ENCODE data around the gene PRKN.

The PRKN gene

DNA sequence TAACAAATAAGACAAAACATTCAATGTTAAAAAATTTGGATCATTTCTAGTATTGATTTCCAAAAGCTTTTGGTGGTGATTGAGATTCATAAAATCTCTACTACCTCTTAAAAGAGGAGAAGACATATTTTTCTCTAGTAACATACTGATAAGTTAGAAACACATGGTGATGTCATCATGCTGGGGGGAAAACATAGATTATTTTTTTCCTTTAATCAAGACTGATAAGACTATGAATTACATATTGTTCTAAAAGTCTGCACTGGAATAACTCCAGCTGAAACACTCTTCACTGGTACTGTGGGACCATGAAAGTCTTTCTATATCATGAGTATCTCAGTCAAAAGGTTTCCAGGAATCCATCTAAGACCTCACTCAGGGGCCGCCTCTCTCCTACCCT, 515.8 kb downstream of the PRKN start:
- H3K4me3 Mint-ChIP-seq = no peak overlapping the region
- peaks cover 6% of the 10 kb centered on the region for H3K9me3 Mint-ChIP-seq
- no peak for DNase-seq
- no peaks in the 10 kb centered on the region for H3K4me1 Mint-ChIP-seq
- no peaks in the 10 kb centered on the region for H3K36me3 Mint-ChIP-seq (ENCODE audit: low read depth)
- H3K27ac Mint-ChIP-seq = no peak overlapping the region
- peaks cover 9% of the 10 kb centered on the region for H3K27me3 Mint-ChIP-seq (ENCODE audit: low read depth, poor library complexity)
- TF ChIP-seq, protein P1, sequence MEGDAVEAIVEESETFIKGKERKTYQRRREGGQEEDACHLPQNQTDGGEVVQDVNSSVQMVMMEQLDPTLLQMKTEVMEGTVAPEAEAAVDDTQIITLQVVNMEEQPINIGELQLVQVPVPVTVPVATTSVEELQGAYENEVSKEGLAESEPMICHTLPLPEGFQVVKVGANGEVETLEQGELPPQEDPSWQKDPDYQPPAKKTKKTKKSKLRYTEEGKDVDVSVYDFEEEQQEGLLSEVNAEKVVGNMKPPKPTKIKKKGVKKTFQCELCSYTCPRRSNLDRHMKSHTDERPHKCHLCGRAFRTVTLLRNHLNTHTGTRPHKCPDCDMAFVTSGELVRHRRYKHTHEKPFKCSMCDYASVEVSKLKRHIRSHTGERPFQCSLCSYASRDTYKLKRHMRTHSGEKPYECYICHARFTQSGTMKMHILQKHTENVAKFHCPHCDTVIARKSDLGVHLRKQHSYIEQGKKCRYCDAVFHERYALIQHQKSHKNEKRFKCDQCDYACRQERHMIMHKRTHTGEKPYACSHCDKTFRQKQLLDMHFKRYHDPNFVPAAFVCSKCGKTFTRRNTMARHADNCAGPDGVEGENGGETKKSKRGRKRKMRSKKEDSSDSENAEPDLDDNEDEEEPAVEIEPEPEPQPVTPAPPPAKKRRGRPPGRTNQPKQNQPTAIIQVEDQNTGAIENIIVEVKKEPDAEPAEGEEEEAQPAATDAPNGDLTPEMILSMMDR (IDR thresholded peaks at IDR 0.05) = no peak

DNA sequence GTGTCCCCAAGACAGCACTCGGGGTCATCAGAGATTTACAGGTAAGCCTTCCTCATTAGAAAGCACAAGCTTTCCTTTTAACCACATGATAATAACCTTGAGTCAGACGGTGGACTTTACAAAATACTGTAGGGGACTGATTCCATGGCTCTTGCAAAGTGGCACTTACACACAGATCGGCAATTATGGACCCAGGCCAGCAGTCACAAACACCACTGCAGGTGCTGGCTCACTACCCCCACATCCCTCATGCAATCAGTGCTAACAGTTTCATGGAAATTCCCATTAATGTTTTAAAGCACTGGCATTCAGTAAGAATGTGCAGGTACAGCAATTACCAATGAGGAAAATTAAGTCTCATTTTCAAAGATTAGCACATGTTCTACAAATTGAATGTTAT, 516.5 kb downstream of the PRKN start:
- Mint-ChIP-seq H3K27ac (no peak overlapping the region), H3K27me3 (ENCODE audit: low read depth, poor library complexity) (peaks cover 15% of the 10 kb centered on the region), H3K4me3 (no peak overlapping the region), H3K4me1 (no peaks in the 10 kb centered on the region), H3K36me3 (ENCODE audit: low read depth) (no peaks in the 10 kb centered on the region), H3K9me3 (peaks cover 6% of the 10 kb centered on the region)
- DNase-seq = no peak
- TF ChIP-seq, protein P1 (IDR thresholded peaks at IDR 0.05) = no peak

DNA sequence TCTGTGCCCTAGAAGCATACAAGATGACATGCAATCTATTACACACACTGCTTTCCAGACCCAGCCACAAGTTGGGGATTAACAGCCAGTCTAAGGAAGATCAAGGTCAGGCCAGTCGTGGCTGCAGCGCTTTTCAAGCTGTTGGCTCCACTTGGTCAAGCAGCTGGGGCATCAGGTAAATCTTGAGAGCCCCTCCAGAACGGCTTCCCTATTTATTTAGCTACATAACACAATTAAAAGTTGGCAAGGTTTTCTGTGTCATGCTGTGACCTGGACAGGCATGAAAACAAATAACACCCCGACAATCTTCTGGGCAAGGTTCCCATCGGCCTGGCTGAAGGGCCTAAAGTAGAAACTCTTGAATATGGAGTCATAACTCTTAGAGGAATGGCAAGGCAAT, 524.3 kb downstream of the PRKN start:
- no peak overlapping the region for H3K27ac Mint-ChIP-seq
- peaks cover 15% of the 10 kb centered on the region for H3K4me1 Mint-ChIP-seq
- no peak overlapping the region for H3K4me3 Mint-ChIP-seq
- peaks cover 19% of the 10 kb centered on the region for H3K27me3 Mint-ChIP-seq (ENCODE audit: low read depth, poor library complexity)
- DNase-seq = no peak
- no peaks in the 10 kb centered on the region for H3K9me3 Mint-ChIP-seq
- TF ChIP-seq, protein P1 (IDR thresholded peaks at IDR 0.05) = no peak
- H3K36me3 Mint-ChIP-seq (ENCODE audit: low read depth) = no peaks in the 10 kb centered on the region

DNA sequence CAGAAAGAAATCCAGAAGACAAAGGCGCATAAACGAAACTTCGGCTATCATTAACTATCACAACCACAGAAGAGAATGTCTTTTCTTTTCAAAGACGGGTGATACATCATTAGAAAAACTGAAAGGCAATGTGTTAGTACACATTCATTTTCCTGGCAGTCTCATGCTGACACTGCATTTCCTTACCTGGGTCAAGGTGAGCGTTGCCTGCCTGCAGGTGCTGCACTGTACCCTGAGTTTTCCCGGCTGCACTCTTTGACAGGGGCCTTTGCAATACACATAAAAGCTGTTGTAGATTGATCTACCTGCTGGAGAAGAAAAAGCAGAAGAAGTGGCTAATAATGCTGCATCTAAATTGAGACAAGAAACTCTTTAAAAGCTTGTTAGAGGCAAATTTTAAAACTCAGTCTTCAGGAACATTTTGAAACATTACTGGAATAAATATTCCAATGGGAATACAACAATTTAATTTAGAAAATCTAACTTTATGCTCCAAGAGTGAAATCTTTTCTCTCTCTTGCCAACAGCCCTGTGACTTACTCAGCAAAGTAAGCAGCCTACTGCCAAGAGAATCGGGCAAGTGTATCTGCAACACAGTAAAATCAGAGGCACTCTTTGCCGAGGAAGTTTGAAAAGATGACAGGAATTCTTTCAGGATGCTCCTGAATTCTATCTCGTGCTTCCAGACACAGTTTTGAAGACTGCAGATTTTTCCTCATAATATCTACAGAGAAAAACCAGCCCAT, 526.4 kb downstream of the PRKN start:
- DNase-seq = no peak
- Mint-ChIP-seq H3K36me3 (ENCODE audit: low read depth) (no peaks in the 10 kb centered on the region), H3K4me3 (no peak overlapping the region), H3K27me3 (ENCODE audit: low read depth, poor library complexity) (peaks cover 10% of the 10 kb centered on the region), H3K9me3 (no peaks in the 10 kb centered on the region), H3K27ac (no peak overlapping the region), H3K4me1 (peaks cover 15% of the 10 kb centered on the region)
- TF ChIP-seq, protein P1 (IDR thresholded peaks at IDR 0.05) = no peak

DNA sequence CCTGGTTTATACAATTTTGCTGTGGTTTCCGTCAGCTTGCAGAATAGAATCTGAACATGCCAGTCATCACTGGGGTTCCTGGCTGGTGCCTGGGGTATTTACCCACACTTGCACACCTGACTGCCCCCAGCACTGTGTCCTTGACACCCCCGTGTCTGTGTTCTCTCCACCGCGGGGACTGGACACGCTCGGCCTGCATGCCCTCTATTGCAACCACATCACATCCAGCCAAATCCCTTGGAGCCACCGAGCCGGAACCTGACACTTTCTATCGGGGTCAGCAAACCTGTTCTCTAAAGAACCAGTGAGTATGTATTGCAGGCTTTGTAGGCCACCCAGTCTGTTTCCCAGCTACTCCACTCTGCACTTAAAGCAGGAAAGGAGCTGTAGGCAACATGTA, 527.5 kb downstream of the PRKN start:
- H3K27ac Mint-ChIP-seq = no peak overlapping the region
- no peak overlapping the region for H3K4me3 Mint-ChIP-seq
- H3K27me3 Mint-ChIP-seq (ENCODE audit: low read depth, poor library complexity) = peaks cover 15% of the 10 kb centered on the region
- H3K9me3 Mint-ChIP-seq = no peaks in the 10 kb centered on the region
- TF ChIP-seq, protein P1 (IDR thresholded peaks at IDR 0.05) = no peak
- peaks cover 15% of the 10 kb centered on the region for H3K4me1 Mint-ChIP-seq
- DNase-seq = peak; percentile 33
- H3K36me3 Mint-ChIP-seq (ENCODE audit: low read depth) = no peaks in the 10 kb centered on the region

DNA sequence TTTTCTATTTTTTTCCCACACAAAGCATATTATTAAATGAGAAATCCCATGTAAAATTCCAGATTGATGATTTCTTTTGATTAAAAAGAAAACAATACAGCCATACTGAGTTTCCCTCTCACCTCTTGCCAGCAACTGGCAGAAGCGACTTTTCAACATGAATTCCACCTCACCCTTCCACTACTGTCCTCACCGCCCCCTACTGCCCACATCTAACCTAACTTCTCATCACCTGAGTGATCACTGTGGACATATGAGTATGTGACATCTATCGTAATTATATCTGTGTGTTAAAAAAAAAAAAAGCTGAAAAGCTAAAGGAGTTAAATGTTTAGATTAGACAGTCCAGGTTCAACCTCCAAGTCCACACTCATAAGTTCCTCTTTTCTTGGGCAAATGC, 528.6 kb downstream of the PRKN start:
- Mint-ChIP-seq H3K27ac (no peak overlapping the region), H3K9me3 (no peaks in the 10 kb centered on the region), H3K4me1 (peaks cover 15% of the 10 kb centered on the region), H3K4me3 (no peak overlapping the region), H3K36me3 (ENCODE audit: low read depth) (no peaks in the 10 kb centered on the region), H3K27me3 (ENCODE audit: low read depth, poor library complexity) (peaks cover 14% of the 10 kb centered on the region)
- TF ChIP-seq, protein P1 (IDR thresholded peaks at IDR 0.05) = no peak
- DNase-seq = no peak

All from nephron progenitor cell (in vitro differentiated cells).